OCI-LY7 (cell line): ENCODE results near the gene CYB5A.

Source experiments
- EZH2phosphoT487 ChIP-seq: fragments of 200-600 bp; sonication (generic); IDR thresholded peaks from 2 replicates; pipeline ENCODE4 v1.6.1; 2018; ENCODE audit warnings: low read depth, borderline replicate concordance, mild to moderate bottlenecking, mixed run types, antibody characterized with exemption, low read length, moderate library complexity, mixed read lengths
- TF ChIP-seq, protein P1 (sequence below): fragments of 200-600 bp; sonication (generic); conservative IDR thresholded peaks from 2 replicates; pipeline ENCODE4 v1.5.1; 2014; ENCODE audit warnings: mild to moderate bottlenecking, antibody characterized with exemption, low read length, moderate library complexity, mixed read lengths

DNA sequence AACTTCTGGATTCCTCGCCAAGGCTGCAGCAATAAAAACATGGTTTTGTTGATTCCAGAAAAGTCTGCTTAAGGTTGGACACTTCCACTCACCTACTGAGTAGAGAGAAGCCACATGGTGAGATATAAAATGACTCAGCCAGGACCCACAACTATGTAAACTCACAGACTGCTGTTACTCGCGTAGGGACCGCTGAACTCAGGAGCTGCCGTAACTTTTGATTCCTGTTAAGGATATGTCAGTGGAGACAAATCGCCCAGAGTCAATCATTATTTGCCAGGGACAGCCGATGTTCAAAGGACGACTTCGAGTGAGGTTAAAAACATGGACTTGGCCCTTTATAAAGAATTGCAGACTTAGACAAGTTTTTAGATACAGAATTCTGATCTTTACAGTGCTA lies 25.6 kb downstream of the CYB5A start:
- no peak for TF ChIP-seq EZH2phosphoT487
- TF ChIP-seq, protein P1, sequence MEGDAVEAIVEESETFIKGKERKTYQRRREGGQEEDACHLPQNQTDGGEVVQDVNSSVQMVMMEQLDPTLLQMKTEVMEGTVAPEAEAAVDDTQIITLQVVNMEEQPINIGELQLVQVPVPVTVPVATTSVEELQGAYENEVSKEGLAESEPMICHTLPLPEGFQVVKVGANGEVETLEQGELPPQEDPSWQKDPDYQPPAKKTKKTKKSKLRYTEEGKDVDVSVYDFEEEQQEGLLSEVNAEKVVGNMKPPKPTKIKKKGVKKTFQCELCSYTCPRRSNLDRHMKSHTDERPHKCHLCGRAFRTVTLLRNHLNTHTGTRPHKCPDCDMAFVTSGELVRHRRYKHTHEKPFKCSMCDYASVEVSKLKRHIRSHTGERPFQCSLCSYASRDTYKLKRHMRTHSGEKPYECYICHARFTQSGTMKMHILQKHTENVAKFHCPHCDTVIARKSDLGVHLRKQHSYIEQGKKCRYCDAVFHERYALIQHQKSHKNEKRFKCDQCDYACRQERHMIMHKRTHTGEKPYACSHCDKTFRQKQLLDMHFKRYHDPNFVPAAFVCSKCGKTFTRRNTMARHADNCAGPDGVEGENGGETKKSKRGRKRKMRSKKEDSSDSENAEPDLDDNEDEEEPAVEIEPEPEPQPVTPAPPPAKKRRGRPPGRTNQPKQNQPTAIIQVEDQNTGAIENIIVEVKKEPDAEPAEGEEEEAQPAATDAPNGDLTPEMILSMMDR = no peak
